Ishikawa (cell line): ENCODE data around the gene TRPM3.

Source experiments
- CEBPB ChIP-seq: IDR thresholded peaks from 2 replicates; pipeline ENCODE4 v1.6.1; 2012
- EP300 ChIP-seq: IDR thresholded peaks from 2 replicates; pipeline ENCODE4 v1.6.1; 2012; ENCODE audit warnings: borderline replicate concordance
- FOXM1 ChIP-seq: IDR thresholded peaks from 2 replicates; pipeline ENCODE4 v1.6.1; 2012; ENCODE audit warnings: low read depth, borderline replicate concordance
- RAD21 ChIP-seq: IDR thresholded peaks from 2 replicates; pipeline ENCODE4 v1.6.1; 2012; ENCODE audit warnings: low read depth
- REST ChIP-seq: IDR thresholded peaks from 2 replicates; pipeline ENCODE4 v1.6.1; 2012; ENCODE audit warnings: low read depth, mild to moderate bottlenecking
- TAF1 ChIP-seq: IDR thresholded peaks from 2 replicates; pipeline ENCODE4 v1.6.1; 2012; ENCODE audit warnings: low read depth, mild to moderate bottlenecking
- TEAD4 ChIP-seq: IDR thresholded peaks from 2 replicates; pipeline ENCODE4 v1.6.1; 2012
- YY1 ChIP-seq: IDR thresholded peaks from 2 replicates; pipeline ENCODE4 v1.6.1; 2012; ENCODE audit warnings: low read depth

- no peak for TF ChIP-seq TEAD4
- no peak for TF ChIP-seq FOXM1
- no peak for TF ChIP-seq EP300
- TF ChIP-seq CEBPB: no peak
- TF ChIP-seq YY1: no peak
- no peak for TF ChIP-seq RAD21
- TF ChIP-seq REST: no peak
- TF ChIP-seq TAF1: no peak
Observed at GRCh38 chr9:71003346-71003745, 118.1 kb downstream of the TRPM3 start.
